IMR-90 (cell line): ENCODE data around the gene CD164L2.

ENCODE experiments used
- BHLHE40 ChIP-seq: fragments of 150-350 bp; IDR thresholded peaks from 2 replicates; pipeline ENCODE4 v1.6.1; 2016; ENCODE audit warnings: mild to moderate bottlenecking, low read depth, low read length
- CEBPB ChIP-seq: IDR thresholded peaks from 2 replicates; pipeline ENCODE4 v1.6.1; 2012; ENCODE audit warnings: low read depth, low read length, improper control_type of control experiment
- CHD1 ChIP-seq: IDR thresholded peaks from 2 replicates; pipeline ENCODE4 v1.6.1; 2012; ENCODE audit warnings: low read depth, low read length, improper control_type of control experiment
- CTCF ChIP-seq: conservative IDR thresholded peaks from 2 replicates; pipeline ENCODE4 v1.5.1; 2012; ENCODE audit warnings: mild to moderate bottlenecking, low read depth, low read length, improper control_type of control experiment
- FOS ChIP-seq: fragments of 150-350 bp; IDR thresholded peaks from 2 replicates; pipeline ENCODE4 v1.6.1; 2016; ENCODE audit warnings: low read depth, low read length
- MAFK ChIP-seq: IDR thresholded peaks from 2 replicates; pipeline ENCODE4 v1.6.1; 2012; ENCODE audit warnings: low read depth, low read length, improper control_type of control experiment
- MXI1 ChIP-seq: IDR thresholded peaks from 2 replicates; pipeline ENCODE4 v1.6.1; 2012; ENCODE audit warnings: low read depth, mild to moderate bottlenecking, low read length, moderate library complexity, borderline replicate concordance
- POLR2A ChIP-seq: IDR thresholded peaks from 2 replicates; pipeline ENCODE4 v1.6.1; 2012; ENCODE audit warnings: mild to moderate bottlenecking, low read depth, low read length
- RAD21 ChIP-seq: IDR thresholded peaks from 2 replicates; pipeline ENCODE4 v1.6.1; 2012; ENCODE audit warnings: low read length, improper control_type of control experiment
- RCOR1 ChIP-seq: IDR thresholded peaks from 2 replicates; pipeline ENCODE4 v1.6.1; 2012; ENCODE audit warnings: mild to moderate bottlenecking, low read length, improper control_type of control experiment; ENCODE audit not compliant: insufficient replicate concordance
- RFX5 ChIP-seq: IDR thresholded peaks from 2 replicates; pipeline ENCODE4 v1.8.0; 2012; ENCODE audit warnings: low read depth, mild to moderate bottlenecking, low read length, moderate library complexity
- SMC3 ChIP-seq: fragments of 150-350 bp; IDR thresholded peaks from 2 replicates; pipeline ENCODE4 v1.6.1; 2016; ENCODE audit warnings: low read depth, mild to moderate bottlenecking, antibody characterized with exemption, low read length, moderate library complexity
- USF2 ChIP-seq: fragments of 150-350 bp; IDR thresholded peaks from 2 replicates; pipeline ENCODE4 v1.6.1; 2017; ENCODE audit warnings: mild to moderate bottlenecking, antibody characterized with exemption, low read length, low read depth

DNA sequence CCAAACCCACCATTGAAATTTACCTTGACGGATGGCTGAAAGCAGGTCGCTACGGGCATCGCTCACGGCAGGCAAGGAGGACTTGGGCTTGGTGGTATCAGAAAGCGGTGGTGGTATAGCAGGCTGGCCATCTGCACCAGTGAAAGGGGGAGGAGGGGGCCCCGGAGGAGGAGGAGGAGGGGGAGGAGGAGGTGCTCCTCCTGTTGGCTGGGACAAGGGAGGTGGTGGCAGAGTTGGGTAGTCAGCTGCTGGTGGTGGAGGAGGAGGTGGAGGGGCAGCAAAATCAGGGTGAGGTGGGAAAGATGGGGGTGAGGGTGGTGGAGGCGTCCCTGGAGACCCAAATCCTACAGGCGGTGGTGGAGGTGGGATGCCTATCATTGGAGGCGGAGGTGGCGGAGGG lies 26.5 kb upstream of the CD164L2 start:
- TF ChIP-seq CTCF (no peak), RFX5 (no peak), POLR2A (no peak), FOS (no peak), MXI1 (no peak), RAD21 (no peak), SMC3 (no peak), USF2 (no peak), RCOR1 (no peak), CEBPB (no peak), BHLHE40 (no peak), MAFK (no peak), CHD1 (no peak)
